Central memory CD8-positive, alpha-beta T cell (primary cell): Measurements from ENCODE around the gene ZNF177.
"Not testable (repeated sequence)": the region's sequence is repeated elsewhere in the genome, so short reads cannot be mapped to it uniquely, and the experiment has no call there.

Experiments used
- ATAC-seq: fragments of 150-1000 bp; cut with Tn5 transposase; replicated peaks from 2 replicates; pipeline ENCODE4 v1.10.0; 2022; ENCODE audit warnings: mild to moderate bottlenecking, moderate FRiP score, moderate number of reproducible peaks; ENCODE audit not compliant: poor library complexity, severe bottlenecking; ENCODE audit errors: extremely low read depth
- DNase-seq, 2 donors: peaks; one replicate each; pipeline ENCODE4 v3.0.0; 2021; ENCODE audit warnings: low spot score in 2 of 2
- H3K27ac Mint-ChIP-seq: one replicate; pipeline ENCODE4 v1.8.0; 2022; ENCODE audit warnings: low read depth, mild to moderate bottlenecking, moderate library complexity, mixed read lengths
- H3K27me3 Mint-ChIP-seq: one replicate; pipeline ENCODE4 v1.8.0; 2022; ENCODE audit warnings: mixed read lengths
- H3K36me3 Mint-ChIP-seq: one replicate; pipeline ENCODE4 v1.8.0; 2022; ENCODE audit warnings: mild to moderate bottlenecking, moderate library complexity, mixed read lengths; ENCODE audit not compliant: insufficient read depth
- H3K4me1 Mint-ChIP-seq: one replicate; pipeline ENCODE4 v1.8.0; 2022; ENCODE audit warnings: mixed read lengths
- H3K4me3 Mint-ChIP-seq: one replicate; pipeline ENCODE4 v1.8.0; 2022; ENCODE audit warnings: mild to moderate bottlenecking, moderate library complexity, mixed read lengths
- H3K9me3 Mint-ChIP-seq: one replicate; pipeline ENCODE4 v1.8.0; 2022; ENCODE audit warnings: mixed read lengths

Gene ZNF177

GRCh38 chr19:9362905-9363304, at the start of gene ZNF177:
Gene ZNF177 (plus strand): TSS chr19:9363013. CDS start chr19:9378312, 15,299 bp downstream.
- DNase-seq (no peak), ATAC-seq (no peak)
- Mint-ChIP-seq H3K36me3 (no peaks in the 10 kb centered on the region), H3K9me3 (peaks cover 23% of the 10 kb centered on the region), H3K27ac (no peak within 1 kb of the TSS), H3K27me3 (peaks cover 20% of the 10 kb centered on the region), H3K4me1 (no peaks in the 10 kb centered on the region), H3K4me3 (no peak within 1 kb of the TSS)

- Mint-ChIP-seq H3K4me1 (peaks cover 8% of the 10 kb centered on the region), H3K27me3 (no peaks in the 10 kb centered on the region), H3K36me3 (peaks cover 17% of the 10 kb centered on the region), H3K9me3 (peaks cover 5% of the 10 kb centered on the region), H3K4me3 (no peak overlapping the region), H3K27ac (no peak overlapping the region)
- ATAC-seq (no peak), DNase-seq (no peak)
Observed at GRCh38 chr19:9313756-9314155, 49.1 kb upstream of the ZNF177 start.

GRCh38 chr19:9321338-9321737, 41.5 kb upstream of the ZNF177 start:
- Mint-ChIP-seq H3K4me1 (peaks cover 16% of the 10 kb centered on the region), H3K4me3 (no peak overlapping the region), H3K27me3 (no peaks in the 10 kb centered on the region), H3K9me3 (no peaks in the 10 kb centered on the region), H3K36me3 (peaks cover 19% of the 10 kb centered on the region), H3K27ac (no peak overlapping the region)
- ATAC-seq (no peak), DNase-seq (no peak)

- DNase-seq, H3K4me3 Mint-ChIP-seq, H3K9me3 Mint-ChIP-seq, ATAC-seq, H3K27ac Mint-ChIP-seq, H3K27me3 Mint-ChIP-seq: not testable (repeated sequence)
- Mint-ChIP-seq H3K36me3 (peaks cover 19% of the 10 kb centered on the region), H3K4me1 (peaks cover 16% of the 10 kb centered on the region)
Observed at GRCh38 chr19:9321756-9322155, 41.1 kb upstream of the ZNF177 start.

- not testable (repeated sequence) for H3K27ac Mint-ChIP-seq, DNase-seq, H3K27me3 Mint-ChIP-seq, H3K4me3 Mint-ChIP-seq, H3K9me3 Mint-ChIP-seq, ATAC-seq
- Mint-ChIP-seq H3K4me1 (peaks cover 16% of the 10 kb centered on the region), H3K36me3 (peaks cover 22% of the 10 kb centered on the region)
Observed at GRCh38 chr19:9322201-9322600, 40.6 kb upstream of the ZNF177 start.

- Mint-ChIP-seq H3K36me3 (peaks cover 23% of the 10 kb centered on the region), H3K9me3 (no peaks in the 10 kb centered on the region), H3K27ac (peak overlapping the region; percentile 97), H3K4me1 (peaks cover 16% of the 10 kb centered on the region), H3K4me3 (peak overlapping the region; percentile 91), H3K27me3 (no peaks in the 10 kb centered on the region)
- DNase-seq (no peak), ATAC-seq (peak; percentile 41)
Observed at GRCh38 chr19:9323557-9323918, 39.3 kb upstream of the ZNF177 start.

GRCh38 chr19:9323919-9324583, 38.8 kb upstream of the ZNF177 start, which contains the start of gene ZNF559:
Gene ZNF559 (plus strand): TSS chr19:9324179. CDS start chr19:9338550, 14,371 bp downstream.
- Mint-ChIP-seq H3K27ac (peak within 1 kb of the TSS; percentile 97), H3K4me3 (peak within 1 kb of the TSS; percentile 91), H3K27me3 (no peaks in the 10 kb centered on the region), H3K36me3 (peaks cover 23% of the 10 kb centered on the region), H3K9me3 (no peaks in the 10 kb centered on the region), H3K4me1 (peaks cover 16% of the 10 kb centered on the region)
- ATAC-seq (peak; percentile 99), DNase-seq (peak; percentile 97)

GRCh38 chr19:9324584-9324962, 38.2 kb upstream of the ZNF177 start:
- H3K4me1 Mint-ChIP-seq: peaks cover 16% of the 10 kb centered on the region
- no peak for ATAC-seq
- H3K4me3 Mint-ChIP-seq: peak overlapping the region; percentile 91
- H3K27me3 Mint-ChIP-seq: no peaks in the 10 kb centered on the region
- no peaks in the 10 kb centered on the region for H3K9me3 Mint-ChIP-seq
- H3K36me3 Mint-ChIP-seq: peaks cover 23% of the 10 kb centered on the region
- peak overlapping the region; percentile 97 for H3K27ac Mint-ChIP-seq
- DNase-seq: no peak

GRCh38 chr19:9329999-9330398, 32.8 kb upstream of the ZNF177 start:
- Mint-ChIP-seq H3K9me3 (peaks cover 17% of the 10 kb centered on the region), H3K4me3 (no peak overlapping the region), H3K4me1 (peaks cover 1% of the 10 kb centered on the region), H3K27ac (no peak overlapping the region), H3K27me3 (no peaks in the 10 kb centered on the region), H3K36me3 (peaks cover 11% of the 10 kb centered on the region)
- DNase-seq (no peak), ATAC-seq (no peak)

- Mint-ChIP-seq H3K27ac (no peak overlapping the region), H3K9me3 (peaks cover 39% of the 10 kb centered on the region), H3K4me3 (no peak overlapping the region), H3K36me3 (peaks cover 21% of the 10 kb centered on the region), H3K4me1 (no peaks in the 10 kb centered on the region), H3K27me3 (no peaks in the 10 kb centered on the region)
- no peak for ATAC-seq
- no peak for DNase-seq
Observed at GRCh38 chr19:9342610-9343304, 20.1 kb upstream of the ZNF177 start.

- DNase-seq (no peak), ATAC-seq (no peak)
- no peak overlapping the region for H3K27ac Mint-ChIP-seq
- H3K4me3 Mint-ChIP-seq: no peak overlapping the region
- peaks cover 31% of the 10 kb centered on the region for H3K9me3 Mint-ChIP-seq
- no peaks in the 10 kb centered on the region for H3K4me1 Mint-ChIP-seq
- peaks cover 14% of the 10 kb centered on the region for H3K36me3 Mint-ChIP-seq
- no peaks in the 10 kb centered on the region for H3K27me3 Mint-ChIP-seq
Observed at GRCh38 chr19:9345005-9345404, 17.8 kb upstream of the ZNF177 start.

- no peak overlapping the region for H3K4me3 Mint-ChIP-seq
- peaks cover 27% of the 10 kb centered on the region for H3K9me3 Mint-ChIP-seq
- no peak for DNase-seq
- H3K27me3 Mint-ChIP-seq: no peaks in the 10 kb centered on the region
- H3K4me1 Mint-ChIP-seq: no peaks in the 10 kb centered on the region
- ATAC-seq: no peak
- peaks cover 4% of the 10 kb centered on the region for H3K36me3 Mint-ChIP-seq
- no peak overlapping the region for H3K27ac Mint-ChIP-seq
Observed at GRCh38 chr19:9348253-9348652, 14.6 kb upstream of the ZNF177 start.

GRCh38 chr19:9348671-9349070, 14.1 kb upstream of the ZNF177 start:
- Mint-ChIP-seq H3K36me3 (peaks cover 3% of the 10 kb centered on the region), H3K27me3 (no peaks in the 10 kb centered on the region), H3K9me3 (peaks cover 24% of the 10 kb centered on the region), H3K4me3 (no peak overlapping the region), H3K27ac (no peak overlapping the region), H3K4me1 (no peaks in the 10 kb centered on the region)
- no peak for DNase-seq
- no peak for ATAC-seq
